Measurements from ENCODE around the gene CLIC1. TPM values are rescaled to one million over a fixed set of nuclear protein-coding genes. Genes with fewer than 3 reads are reported as not detected.

Gene CLIC1
- 927 and 1,210 TPM in 2 replicates for total RNA-seq

GRCh38 chr6:31736021-31736767 lies at the start of gene CLIC1:
CLIC1 (minus strand) TSS chr6:31736530; CDS start chr6:31736300, 230 bp downstream.

GRCh38 chr6:31776989-31777666 lies 40.8 kb upstream of the CLIC1 start, which contains the start of gene VWA7:
VWA7 (minus strand) TSS chr6:31777328; CDS start chr6:31776779, 549 bp downstream.

GRCh38 chr6:31762356-31762755 lies 26.0 kb upstream of the CLIC1 start, which contains the start of gene SAPCD1:
SAPCD1 (plus strand) TSS chr6:31762656; CDS start chr6:31763055, 399 bp downstream.

GRCh38 chr6:31739639-31740396 lies 3.5 kb upstream of the CLIC1 start, which contains the start of gene MSH5:
MSH5 (plus strand) TSS chr6:31740005; CDS start chr6:31740467, 462 bp downstream.

GRCh38 chr6:31728767-31729514 lies 7.4 kb downstream of the CLIC1 start, which contains the start of gene DDAH2:
DDAH2 (minus strand) TSS chr6:31729299; CDS start chr6:31729161, 138 bp downstream.

GRCh38 chr6:31723245-31723979 lies 12.9 kb downstream of the CLIC1 start, which contains the start of gene MPIG6B:
MPIG6B (plus strand) TSS chr6:31723373; CDS start chr6:31723384, 11 bp downstream.

GRCh38 chr6:31721351-31722020 lies 14.8 kb downstream of the CLIC1 start, which contains the start of gene LY6G6C:
LY6G6C (minus strand) TSS chr6:31721746; CDS start chr6:31721679, 67 bp downstream.

GRCh38 chr6:31715022-31715958 lies 21.0 kb downstream of the CLIC1 start, which contains the start of gene LY6G6D:
LY6G6D (plus strand) TSS chr6:31715348; CDS start chr6:31715356, 8 bp downstream.

GRCh38 chr6:31706599-31706998 lies 29.7 kb downstream of the CLIC1 start, which contains the start of gene LY6G6F:
LY6G6F (plus strand) TSS chr6:31706866; CDS start chr6:31706907, 41 bp downstream.

GRCh38 chr6:31702819-31703716 lies 33.3 kb downstream of the CLIC1 start, which contains the start of gene ABHD16A:
ABHD16A (minus strand) TSS chr6:31703324; CDS start chr6:31703281, 43 bp downstream.

Small RNAs within 50 kb of the gene (small RNA-seq; reads per million reads assigned to genes)
- not detected for gene LY6G6D
- gene MIR4646: not detected
- not detected for gene MSH5-SAPCD1
- not detected for gene RF00019
- gene RNU6-850P: not detected
- 0.08 reads per million for gene SAPCD1

Other genes with a start within 250 kb of the CLIC1 start
- gene MICB, start 238.4 kb downstream of the CLIC1 start, total RNA-seq: 10.7 and 11.1 TPM in 2 replicates
- not detected in 2 replicates for gene MCCD1, start 207.6 kb downstream of the CLIC1 start, total RNA-seq
- 448 and 514 TPM in 2 replicates for gene DDX39B, start 194.5 kb downstream of the CLIC1 start, total RNA-seq
- gene ATP6V1G2, start 189.9 kb downstream of the CLIC1 start, total RNA-seq: 1.8 TPM in 2 replicates
- gene NFKBIL1, start 188.9 kb downstream of the CLIC1 start, total RNA-seq: 22.3 and 29.0 TPM in 2 replicates
- not detected in 2 replicates for gene LTA, start 164.2 kb downstream of the CLIC1 start, total RNA-seq
- not detected in 2 replicates for gene TNF, start 161.0 kb downstream of the CLIC1 start, total RNA-seq
- not detected in 2 replicates for gene LTB, start 154.1 kb downstream of the CLIC1 start, total RNA-seq
- not detected in 2 replicates for gene LST1, start 150.3 kb downstream of the CLIC1 start, total RNA-seq
- gene NCR3, start 143.5 kb downstream of the CLIC1 start, total RNA-seq: not detected in 2 replicates
- not detected in 2 replicates for gene AIF1, start 121.3 kb downstream of the CLIC1 start, total RNA-seq
- 54.7 and 90.9 TPM in 2 replicates for gene PRRC2A, start 115.8 kb downstream of the CLIC1 start, total RNA-seq
- 145 and 182 TPM in 2 replicates for gene BAG6, start 83.9 kb downstream of the CLIC1 start, total RNA-seq
- gene APOM, start 80.6 kb downstream of the CLIC1 start, total RNA-seq: 0.59 and 1.1 TPM in 2 replicates
- 12.5 and 15.8 TPM in 2 replicates for gene C6orf47, start 75.8 kb downstream of the CLIC1 start, total RNA-seq
- 24.3 and 26.4 TPM in 2 replicates for gene GPANK1, start 71.5 kb downstream of the CLIC1 start, total RNA-seq
- gene CSNK2B, start 70.5 kb downstream of the CLIC1 start, total RNA-seq: 130 and 189 TPM in 2 replicates
- gene LY6G5B, start 66.6 kb downstream of the CLIC1 start, total RNA-seq: 3.3 and 4.3 TPM in 2 replicates
- gene LY6G5C, start 55.5 kb downstream of the CLIC1 start, total RNA-seq: 0.37 and 0.39 TPM in 2 replicates
- 29.4 and 34.0 TPM in 2 replicates for gene ABHD16A, start 33.2 kb downstream of the CLIC1 start, total RNA-seq
- gene LY6G6F, start 29.7 kb downstream of the CLIC1 start, total RNA-seq: not detected in 2 replicates
- gene LY6G6D, start 21.2 kb downstream of the CLIC1 start, total RNA-seq: not detected in 2 replicates
- not detected in 2 replicates for gene LY6G6C, start 14.8 kb downstream of the CLIC1 start, total RNA-seq
- gene MPIG6B, start 13.2 kb downstream of the CLIC1 start, total RNA-seq: not detected in 2 replicates
- gene DDAH2, start 7.2 kb downstream of the CLIC1 start, total RNA-seq: 22.7 and 32.0 TPM in 2 replicates
- 16.9 and 29.1 TPM in 2 replicates for gene MSH5, start 3.5 kb upstream of the CLIC1 start, total RNA-seq
- gene SAPCD1, start 26.1 kb upstream of the CLIC1 start, total RNA-seq: 0.59 and 1.1 TPM in 2 replicates
- under 0.01 and 0.98 TPM in 2 replicates for gene VWA7, start 40.8 kb upstream of the CLIC1 start, total RNA-seq
- gene VARS1, start 59.2 kb upstream of the CLIC1 start, total RNA-seq: 88.6 and 117 TPM in 2 replicates
- gene LSM2, start 70.4 kb upstream of the CLIC1 start, total RNA-seq: 37.1 and 48.9 TPM in 2 replicates
- gene HSPA1L, start 78.8 kb upstream of the CLIC1 start, total RNA-seq: 0.37 and 0.39 TPM in 2 replicates
- gene HSPA1A, start 79.0 kb upstream of the CLIC1 start, total RNA-seq: 35.6 and 53.8 TPM in 2 replicates
- 77.8 and 79.0 TPM in 2 replicates for gene HSPA1B, start 91.2 kb upstream of the CLIC1 start, total RNA-seq
- 55.9 and 56.1 TPM in 2 replicates for gene NEU1, start 126.3 kb upstream of the CLIC1 start, total RNA-seq
- not detected in 2 replicates for gene SLC44A4, start 142.5 kb upstream of the CLIC1 start, total RNA-seq
- 43.4 and 50.4 TPM in 2 replicates for gene EHMT2, start 161.2 kb upstream of the CLIC1 start, total RNA-seq
- 1.5 and 1.8 TPM in 2 replicates for gene ZBTB12, start 165.6 kb upstream of the CLIC1 start, total RNA-seq
- 0.59 and 2.9 TPM in 2 replicates for gene C2, start 191.2 kb upstream of the CLIC1 start, total RNA-seq
- gene CFB, start 209.6 kb upstream of the CLIC1 start, total RNA-seq: 6.3 and 10.7 TPM in 2 replicates
- 97.9 and 114 TPM in 2 replicates for gene NELFE, start 222.4 kb upstream of the CLIC1 start, total RNA-seq
- 55.5 and 55.7 TPM in 2 replicates for gene SKIC2, start 222.6 kb upstream of the CLIC1 start, total RNA-seq
- gene DXO, start 235.6 kb upstream of the CLIC1 start, total RNA-seq: 13.5 and 15.1 TPM in 2 replicates
- gene C4A, start 245.5 kb upstream of the CLIC1 start, total RNA-seq: 1.4 and 2.6 TPM in 2 replicates